Measurements from ENCODE around the gene NUFIP1.
"Not testable (repeated sequence)": the region's sequence is repeated elsewhere in the genome, so short reads cannot be mapped to it uniquely, and the experiment has no call there.

The NUFIP1 gene

GRCh38 chr13:44989071-44989889 is at the start of gene NUFIP1, which contains the start of gene GPALPP1:
NUFIP1 (minus strand) TSS chr13:44989471; CDS start chr13:44989436, 35 bp downstream.
GPALPP1 (plus strand) TSS chr13:44989538; CDS start chr13:44989655, 117 bp downstream.
- peak; percentile 95 for DNase-seq (ENCODE audit: low spot score)

- DNase-seq (ENCODE audit: low spot score): no peak
Measured at GRCh38 chr13:45036206-45036605, 46.9 kb upstream of the NUFIP1 start.

- no peak for DNase-seq (ENCODE audit: low spot score)
Measured at GRCh38 chr13:45034342-45034741, 45.1 kb upstream of the NUFIP1 start.

GRCh38 chr13:45024847-45025246 is 35.6 kb upstream of the NUFIP1 start:
- DNase-seq (ENCODE audit: low spot score): no peak

GRCh38 chr13:45021250-45021649 is 32.0 kb upstream of the NUFIP1 start:
- DNase-seq (ENCODE audit: low spot score): no peak

- DNase-seq (ENCODE audit: low spot score): not testable (repeated sequence)
Measured at GRCh38 chr13:45019981-45020380, 30.7 kb upstream of the NUFIP1 start.

- DNase-seq (ENCODE audit: low spot score): no peak
Measured at GRCh38 chr13:45016792-45017425, 27.6 kb upstream of the NUFIP1 start.

GRCh38 chr13:45015300-45015699 is 26.0 kb upstream of the NUFIP1 start:
- DNase-seq (ENCODE audit: low spot score): no peak

- DNase-seq (ENCODE audit: low spot score): no peak
Measured at GRCh38 chr13:45011198-45011597, 21.9 kb upstream of the NUFIP1 start.

- DNase-seq (ENCODE audit: low spot score): no peak
Measured at GRCh38 chr13:45007823-45008222, 18.6 kb upstream of the NUFIP1 start.

GRCh38 chr13:45007225-45007624 is 18.0 kb upstream of the NUFIP1 start:
- DNase-seq (ENCODE audit: low spot score): no peak

GRCh38 chr13:45004096-45004495 is 14.8 kb upstream of the NUFIP1 start:
- DNase-seq (ENCODE audit: low spot score): no peak

- DNase-seq (ENCODE audit: low spot score): no peak
Measured at GRCh38 chr13:45003417-45003816, 14.1 kb upstream of the NUFIP1 start.

GRCh38 chr13:44989941-44990340 is 670 bp upstream of the NUFIP1 start:
- DNase-seq (ENCODE audit: low spot score): peak; percentile 21

GRCh38 chr13:44978328-44978727 is 10.9 kb downstream of the NUFIP1 start:
- DNase-seq (ENCODE audit: low spot score): no peak

GRCh38 chr13:44976949-44977583 is 12.2 kb downstream of the NUFIP1 start:
- no peak for DNase-seq (ENCODE audit: low spot score)

GRCh38 chr13:44976196-44976595 is 13.1 kb downstream of the NUFIP1 start:
- DNase-seq (ENCODE audit: low spot score): no peak

- peak; percentile 12 for DNase-seq (ENCODE audit: low spot score)
Measured at GRCh38 chr13:44974056-44974793, 15.0 kb downstream of the NUFIP1 start.

GRCh38 chr13:44972956-44973581 is 16.2 kb downstream of the NUFIP1 start:
- peak; percentile 52 for DNase-seq (ENCODE audit: low spot score)

GRCh38 chr13:44971656-44972595 is 17.3 kb downstream of the NUFIP1 start:
- DNase-seq (ENCODE audit: low spot score): no peak
